AG10803 (cell line): ENCODE results near the gene CNTNAP2.

ENCODE experiments used
- DNase-seq: peaks from one replicate; pipeline ENCODE4 v3.0.0; 2010; ENCODE audit warnings: low read depth
- H3K4me3 ChIP-seq: 2 replicates; pipeline ENCODE4 v1.5.1; 2011; ENCODE audit warnings: mild to moderate bottlenecking, low read length, control low read depth
- CTCF ChIP-seq: conservative IDR thresholded peaks from 2 replicates; pipeline ENCODE4 v1.5.1; 2011; ENCODE audit warnings: mild to moderate bottlenecking, low read length, control low read depth, inconsistent platforms

CNTNAP2 gene

GRCh38 chr7:148223738-148224137 lies 2107.1 kb downstream of the CNTNAP2 start:
- TF ChIP-seq CTCF: no peak
- no peak overlapping the region for H3K4me3 ChIP-seq
- DNase-seq: no peak

- no peak overlapping the region for H3K4me3 ChIP-seq
- no peak for DNase-seq
- TF ChIP-seq CTCF: no peak
These were observed 2113.7 kb downstream of the CNTNAP2 start for GRCh38 chr7:148230296-148230695.

- no peak overlapping the region for H3K4me3 ChIP-seq
- TF ChIP-seq CTCF: no peak
- no peak for DNase-seq
These were observed 2114.3 kb downstream of the CNTNAP2 start for GRCh38 chr7:148230883-148231282.

- H3K4me3 ChIP-seq: no peak overlapping the region
- TF ChIP-seq CTCF: no peak
- DNase-seq: no peak
These were observed 2116.2 kb downstream of the CNTNAP2 start for GRCh38 chr7:148232784-148233183.

- H3K4me3 ChIP-seq: no peak overlapping the region
- DNase-seq: no peak
- TF ChIP-seq CTCF: no peak
These were observed 2118.1 kb downstream of the CNTNAP2 start for GRCh38 chr7:148234715-148235114.

- no peak for TF ChIP-seq CTCF
- no peak overlapping the region for H3K4me3 ChIP-seq
- peak; percentile 12 for DNase-seq
These were observed 2122.2 kb downstream of the CNTNAP2 start for GRCh38 chr7:148238761-148239325.

GRCh38 chr7:148241700-148242293 lies 2125.2 kb downstream of the CNTNAP2 start:
- no peak for DNase-seq
- no peak overlapping the region for H3K4me3 ChIP-seq
- no peak for TF ChIP-seq CTCF
